ENCODE results near the gene HECA. TPM values are rescaled to one million over a fixed set of nuclear protein-coding genes. Genes with fewer than 3 reads are reported as not detected.

The HECA gene
- total and polyA plus RNA-seq, 2 donors (not counting 1 experiment from before 2014, with no cell fraction given): 13.0 to 26.6 TPM

DNA sequence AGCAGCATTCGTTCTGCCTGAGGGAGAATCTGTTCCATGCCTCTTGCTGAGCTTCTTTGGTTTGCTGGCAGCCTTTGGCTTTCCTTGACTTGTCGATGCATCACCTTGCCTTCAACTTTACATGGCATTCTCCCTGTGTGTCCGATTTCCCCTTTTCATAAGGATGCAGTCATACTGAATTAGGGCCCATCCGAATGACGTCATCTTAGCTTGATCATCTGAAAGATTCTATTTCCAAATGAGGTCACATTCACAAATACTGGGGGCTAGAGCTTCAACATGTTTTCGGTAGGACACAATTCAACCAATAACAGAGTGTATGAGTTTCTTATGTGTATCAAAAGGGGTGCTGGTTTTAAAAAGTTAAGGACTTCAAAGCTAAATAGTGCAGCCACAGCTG, 27.8 kb upstream of the HECA start:
- no peaks in the 10 kb centered on the region for H4K20me1 ChIP-seq (ENCODE audit: control insufficient read depth, extremely low read depth, insufficient read depth, low read length)
- no peak for TF ChIP-seq EZH2 (IDR thresholded peaks at IDR 0.05; ENCODE audit: low read length, missing control alignments)
- TF ChIP-seq, protein P1, sequence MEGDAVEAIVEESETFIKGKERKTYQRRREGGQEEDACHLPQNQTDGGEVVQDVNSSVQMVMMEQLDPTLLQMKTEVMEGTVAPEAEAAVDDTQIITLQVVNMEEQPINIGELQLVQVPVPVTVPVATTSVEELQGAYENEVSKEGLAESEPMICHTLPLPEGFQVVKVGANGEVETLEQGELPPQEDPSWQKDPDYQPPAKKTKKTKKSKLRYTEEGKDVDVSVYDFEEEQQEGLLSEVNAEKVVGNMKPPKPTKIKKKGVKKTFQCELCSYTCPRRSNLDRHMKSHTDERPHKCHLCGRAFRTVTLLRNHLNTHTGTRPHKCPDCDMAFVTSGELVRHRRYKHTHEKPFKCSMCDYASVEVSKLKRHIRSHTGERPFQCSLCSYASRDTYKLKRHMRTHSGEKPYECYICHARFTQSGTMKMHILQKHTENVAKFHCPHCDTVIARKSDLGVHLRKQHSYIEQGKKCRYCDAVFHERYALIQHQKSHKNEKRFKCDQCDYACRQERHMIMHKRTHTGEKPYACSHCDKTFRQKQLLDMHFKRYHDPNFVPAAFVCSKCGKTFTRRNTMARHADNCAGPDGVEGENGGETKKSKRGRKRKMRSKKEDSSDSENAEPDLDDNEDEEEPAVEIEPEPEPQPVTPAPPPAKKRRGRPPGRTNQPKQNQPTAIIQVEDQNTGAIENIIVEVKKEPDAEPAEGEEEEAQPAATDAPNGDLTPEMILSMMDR (conservative IDR thresholded peaks at IDR 0.05 in 1 of 2, IDR thresholded peaks at IDR 0.05 in 1 of 2; ENCODE audit: low read depth in 1 of 2, low read length in 2 of 2): no peak
- H3K9me3 ChIP-seq (ENCODE audit: control insufficient read depth, insufficient read depth, low read depth, low read length): no peaks in the 10 kb centered on the region
- no peak overlapping the region for H3K9ac ChIP-seq (ENCODE audit: insufficient read depth, low read length)
- no peaks in the 10 kb centered on the region for H3K36me3 ChIP-seq (ENCODE audit: control insufficient read depth, insufficient read depth, low read length)
- no peak overlapping the region for H3K27ac ChIP-seq (ENCODE audit: insufficient read depth, low read length)
- no peaks in the 10 kb centered on the region for H3K27me3 ChIP-seq (ENCODE audit: control insufficient read depth, insufficient read depth, low read length)
- H2AFZ ChIP-seq (ENCODE audit: low read length): no peak overlapping the region
- no peak overlapping the region for H3K4me3 ChIP-seq (replicated peaks in 1 of 4; ENCODE audit: control extremely low read depth in 1 of 4, insufficient read depth in 1 of 4, low read depth in 3 of 4, low read length in 4 of 4)
- H3K79me2 ChIP-seq (ENCODE audit: control insufficient read depth, insufficient read depth, low read length): no peaks in the 10 kb centered on the region
- DNase-seq (ENCODE audit: low read depth in 2 of 2): no peak
- H3K4me1 ChIP-seq (ENCODE audit: control insufficient read depth, extremely low read depth, insufficient read depth, low read length): no peaks in the 10 kb centered on the region
- H3K4me2 ChIP-seq (ENCODE audit: extremely low read depth, insufficient read depth, low read length): no peak overlapping the region

DNA sequence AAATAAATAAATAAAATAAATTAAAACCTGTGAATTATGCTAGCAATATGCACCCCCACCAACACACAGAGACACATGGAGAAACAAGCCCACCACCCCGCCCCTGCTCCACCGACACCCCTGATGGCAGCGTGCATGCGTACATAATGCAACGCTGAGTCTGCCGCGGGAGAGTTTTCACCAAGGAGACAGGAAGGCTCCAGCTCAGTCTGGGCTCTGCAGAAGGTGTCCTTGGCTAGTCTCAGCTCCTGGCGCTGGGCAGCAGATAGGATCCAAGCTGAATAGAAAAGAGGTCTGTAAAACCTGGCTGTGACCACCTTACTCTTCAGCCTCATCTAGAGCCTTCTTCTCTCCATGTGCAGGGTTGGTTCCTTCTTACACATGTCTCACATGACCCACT, 26.5 kb upstream of the HECA start:
- TF ChIP-seq, protein P1 (conservative IDR thresholded peaks at IDR 0.05 in 1 of 2, IDR thresholded peaks at IDR 0.05 in 1 of 2; ENCODE audit: low read depth in 1 of 2, low read length in 2 of 2): no peak
- no peak for TF ChIP-seq EZH2 (IDR thresholded peaks at IDR 0.05; ENCODE audit: low read length, missing control alignments)
- H3K36me3 ChIP-seq (ENCODE audit: control insufficient read depth, insufficient read depth, low read length): no peaks in the 10 kb centered on the region
- no peak for DNase-seq (ENCODE audit: low read depth in 2 of 2)
- no peaks in the 10 kb centered on the region for H3K27me3 ChIP-seq (ENCODE audit: control insufficient read depth, insufficient read depth, low read length)
- H3K9me3 ChIP-seq (ENCODE audit: control insufficient read depth, insufficient read depth, low read depth, low read length): no peaks in the 10 kb centered on the region
- no peak overlapping the region for H3K9ac ChIP-seq (ENCODE audit: insufficient read depth, low read length)
- H3K27ac ChIP-seq (ENCODE audit: insufficient read depth, low read length): no peak overlapping the region
- H3K4me2 ChIP-seq (ENCODE audit: extremely low read depth, insufficient read depth, low read length): no peak overlapping the region
- H4K20me1 ChIP-seq (ENCODE audit: control insufficient read depth, extremely low read depth, insufficient read depth, low read length): no peaks in the 10 kb centered on the region
- no peak overlapping the region for H3K4me3 ChIP-seq (replicated peaks in 1 of 4; ENCODE audit: control extremely low read depth in 1 of 4, insufficient read depth in 1 of 4, low read depth in 3 of 4, low read length in 4 of 4)
- no peak overlapping the region for H2AFZ ChIP-seq (ENCODE audit: low read length)
- H3K79me2 ChIP-seq (ENCODE audit: control insufficient read depth, insufficient read depth, low read length): no peaks in the 10 kb centered on the region
- H3K4me1 ChIP-seq (ENCODE audit: control insufficient read depth, extremely low read depth, insufficient read depth, low read length): no peaks in the 10 kb centered on the region

DNA sequence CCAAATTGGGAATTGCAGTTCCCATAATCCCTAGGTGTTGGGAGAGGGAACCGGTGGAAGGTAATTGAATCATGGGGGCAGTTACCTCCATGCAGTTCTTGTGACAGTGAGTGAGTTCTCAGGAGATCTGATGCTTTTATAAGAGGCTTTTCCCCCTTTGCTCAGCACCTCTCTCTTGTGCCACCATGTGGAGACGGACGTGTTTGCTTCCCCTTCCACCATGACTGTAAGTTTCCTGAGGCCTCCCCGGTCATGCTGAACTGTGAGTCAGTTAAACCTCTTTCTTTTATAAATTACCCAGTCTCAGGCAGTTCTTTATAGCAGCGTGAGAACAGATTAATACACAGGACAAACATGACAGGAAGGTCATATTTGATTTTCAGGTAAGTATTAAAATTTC, 25.3 kb upstream of the HECA start:
- Histone ChIP-seq H3K4me2 (ENCODE audit: extremely low read depth, insufficient read depth, low read length) (no peak overlapping the region), H3K79me2 (ENCODE audit: control insufficient read depth, insufficient read depth, low read length) (no peaks in the 10 kb centered on the region), H2AFZ (ENCODE audit: low read length) (no peak overlapping the region), H3K9ac (ENCODE audit: insufficient read depth, low read length) (no peak overlapping the region), H3K4me1 (ENCODE audit: control insufficient read depth, extremely low read depth, insufficient read depth, low read length) (no peaks in the 10 kb centered on the region), H3K9me3 (ENCODE audit: control insufficient read depth, insufficient read depth, low read depth, low read length) (no peaks in the 10 kb centered on the region), H3K4me3 (replicated peaks in 1 of 4; ENCODE audit: control extremely low read depth in 1 of 4, insufficient read depth in 1 of 4, low read depth in 3 of 4, low read length in 4 of 4) (no peak overlapping the region), H3K27ac (ENCODE audit: insufficient read depth, low read length) (no peak overlapping the region), H3K36me3 (ENCODE audit: control insufficient read depth, insufficient read depth, low read length) (no peaks in the 10 kb centered on the region), H3K27me3 (ENCODE audit: control insufficient read depth, insufficient read depth, low read length) (no peaks in the 10 kb centered on the region), H4K20me1 (ENCODE audit: control insufficient read depth, extremely low read depth, insufficient read depth, low read length) (no peaks in the 10 kb centered on the region)
- peak; percentile 19 to 35 for DNase-seq (ENCODE audit: low read depth in 2 of 2)
- TF ChIP-seq, protein P1 (conservative IDR thresholded peaks at IDR 0.05 in 1 of 2, IDR thresholded peaks at IDR 0.05 in 1 of 2; ENCODE audit: low read depth in 1 of 2, low read length in 2 of 2): peak in 1 of 2 donors; percentile 40
- no peak for TF ChIP-seq EZH2 (IDR thresholded peaks at IDR 0.05; ENCODE audit: low read length, missing control alignments)
